Measurements from ENCODE around the gene CD99L2. TPM values are rescaled to one million over a fixed set of nuclear protein-coding genes. Genes with fewer than 3 reads are reported as not detected.

CD99L2 gene
- total RNA-seq, 6 experiments from 2014 or later = 25.5 to 53.6 (median 33.0) TPM

GRCh38 chrX:150753357-150753756, 145.1 kb downstream of the CD99L2 start:
- Histone ChIP-seq H3K4me1 (no peaks in the 10 kb centered on the region), H3K4me3 (no peak overlapping the region), H3K36me3 (no peaks in the 10 kb centered on the region), H3K27me3 (no peaks in the 10 kb centered on the region), H3K9me3 (no peaks in the 10 kb centered on the region), H3K27ac (no peak overlapping the region)
- WGBS (ENCODE audit: insufficient coverage, low coverage, low lambda C conversion rate, missing lambda C conversion rate) = 74% methylated on average over 4 of the region's 4 CpGs
- ATAC-seq = no peak
- no peak for TF ChIP-seq POLR2A (IDR thresholded peaks at IDR 0.05)
- no peak for TF ChIP-seq CTCF (IDR thresholded peaks at IDR 0.05)
- intact Hi-C loops (cut with DNase I) = no loop called here
- DNase-seq = no peak

- intact Hi-C loops (cut with DNase I) = no loop called here
- 80% methylated on average over 2 of the region's 3 CpGs for WGBS (ENCODE audit: insufficient coverage, low coverage, low lambda C conversion rate, missing lambda C conversion rate)
- Histone ChIP-seq H3K4me1 (no peaks in the 10 kb centered on the region), H3K4me3 (no peak overlapping the region), H3K27ac (no peak overlapping the region), H3K27me3 (no peaks in the 10 kb centered on the region), H3K36me3 (no peaks in the 10 kb centered on the region), H3K9me3 (no peaks in the 10 kb centered on the region)
- no peak for ATAC-seq
- no peak for DNase-seq
- TF ChIP-seq CTCF (IDR thresholded peaks at IDR 0.05) (no peak), POLR2A (IDR thresholded peaks at IDR 0.05) (no peak)
Observed at GRCh38 chrX:150752124-150752523, 146.3 kb downstream of the CD99L2 start.

GRCh38 chrX:150736475-150736874, 162.0 kb downstream of the CD99L2 start:
- peak in 2 of 4 donors; percentile 28 to 33 for ATAC-seq
- intact Hi-C loops (cut with DNase I) = no loop called here
- no peaks in the 10 kb centered on the region for H3K4me1 ChIP-seq
- TF ChIP-seq POLR2A (IDR thresholded peaks at IDR 0.05) (no peak), CTCF (IDR thresholded peaks at IDR 0.05) (no peak)
- 73% methylated on average over 9 of the region's 9 CpGs for WGBS (ENCODE audit: insufficient coverage, low coverage, low lambda C conversion rate, missing lambda C conversion rate)
- H3K36me3 ChIP-seq = peaks cover 0 to 15% (median 3%) of the 10 kb centered on the region in 4 donors
- no peaks in the 10 kb centered on the region for H3K9me3 ChIP-seq
- H3K27ac ChIP-seq = no peak overlapping the region
- H3K27me3 ChIP-seq = no peaks in the 10 kb centered on the region
- H3K4me3 ChIP-seq = no peak overlapping the region
- no peak for DNase-seq

GRCh38 chrX:150731795-150732194, 166.7 kb downstream of the CD99L2 start:
- H3K4me1 ChIP-seq = no peaks in the 10 kb centered on the region
- no peak overlapping the region for H3K27ac ChIP-seq
- DNase-seq (no peak), ATAC-seq (no peak)
- TF ChIP-seq CTCF (IDR thresholded peaks at IDR 0.05) = no peak
- TF ChIP-seq POLR2A (IDR thresholded peaks at IDR 0.05) = no peak
- H3K9me3 ChIP-seq = no peaks in the 10 kb centered on the region
- peaks cover 0 to 28% (median 4%) of the 10 kb centered on the region in 4 donors for H3K36me3 ChIP-seq
- no peaks in the 10 kb centered on the region for H3K27me3 ChIP-seq
- no peak overlapping the region for H3K4me3 ChIP-seq
- intact Hi-C loops (cut with DNase I) = no loop called here
- 54% methylated on average over 3 of the region's 3 CpGs for WGBS (ENCODE audit: insufficient coverage, low coverage, low lambda C conversion rate, missing lambda C conversion rate)

DNA sequence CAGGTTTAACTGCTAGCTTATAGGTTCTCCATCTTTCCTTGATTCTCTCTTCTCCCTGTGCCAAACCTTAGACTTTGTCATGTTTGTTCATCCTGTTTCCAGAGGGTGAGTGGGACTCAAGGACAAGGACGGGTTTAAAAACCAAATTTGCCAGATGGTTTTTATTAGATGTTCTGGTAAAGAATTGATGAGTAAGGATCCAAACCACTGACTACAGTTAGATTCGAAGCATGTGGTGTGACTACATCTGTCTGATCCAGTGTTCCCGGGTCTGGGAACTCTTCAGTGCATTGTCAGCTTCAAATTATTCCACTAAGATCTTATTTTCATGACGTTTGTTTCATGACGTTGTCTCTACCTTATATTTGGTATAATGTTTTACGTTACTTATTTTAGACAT, 167.7 kb downstream of the CD99L2 start:
- Histone ChIP-seq H3K27ac (no peak overlapping the region), H3K4me1 (no peaks in the 10 kb centered on the region), H3K4me3 (no peak overlapping the region), H3K9me3 (no peaks in the 10 kb centered on the region), H3K36me3 (peaks cover 0 to 28% (median 4%) of the 10 kb centered on the region in 4 donors), H3K27me3 (no peaks in the 10 kb centered on the region)
- DNase-seq (no peak), ATAC-seq (no peak)
- intact Hi-C loops (cut with DNase I) = no loop called here
- WGBS (ENCODE audit: insufficient coverage, low coverage, low lambda C conversion rate, missing lambda C conversion rate) = 49% methylated on average over 6 of the region's 6 CpGs
- TF ChIP-seq CTCF (IDR thresholded peaks at IDR 0.05) (no peak), POLR2A (IDR thresholded peaks at IDR 0.05) (no peak)
